DMS153 treated with DMSO at 0.1 percent for 48 hours (cell line): Measurements from ENCODE around the gene TMEM126B.
"Not testable (repeated sequence)": the region's sequence is repeated elsewhere in the genome, so short reads cannot be mapped to it uniquely, and the experiment has no call there.

Experiments used
- DNase-seq: peaks from one replicate; lab custom pipeline; 2025; ENCODE audit not compliant: unreplicated experiment; lab: John Stamatoyannopoulos, UW

The TMEM126B gene

DNA sequence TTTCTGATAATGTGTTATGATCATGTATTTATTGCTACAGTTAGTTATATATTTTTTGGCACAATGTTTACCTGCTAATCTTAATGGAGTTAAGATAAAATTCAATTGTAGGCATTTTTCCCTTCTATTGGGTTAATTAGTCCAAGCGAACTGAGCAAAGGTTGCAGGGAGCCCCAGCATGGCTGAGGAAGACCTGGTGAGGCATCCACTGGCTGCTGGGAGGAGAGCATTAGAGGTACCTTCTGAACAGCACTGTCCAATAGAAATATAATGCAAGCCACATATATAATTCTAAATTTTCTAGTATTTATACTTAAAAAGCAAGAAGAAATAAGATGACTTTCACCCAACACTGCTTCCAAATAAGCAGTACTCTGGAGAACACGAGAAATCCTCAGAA is 18.7 kb downstream of the TMEM126B start:
- DNase-seq = no peak

DNA sequence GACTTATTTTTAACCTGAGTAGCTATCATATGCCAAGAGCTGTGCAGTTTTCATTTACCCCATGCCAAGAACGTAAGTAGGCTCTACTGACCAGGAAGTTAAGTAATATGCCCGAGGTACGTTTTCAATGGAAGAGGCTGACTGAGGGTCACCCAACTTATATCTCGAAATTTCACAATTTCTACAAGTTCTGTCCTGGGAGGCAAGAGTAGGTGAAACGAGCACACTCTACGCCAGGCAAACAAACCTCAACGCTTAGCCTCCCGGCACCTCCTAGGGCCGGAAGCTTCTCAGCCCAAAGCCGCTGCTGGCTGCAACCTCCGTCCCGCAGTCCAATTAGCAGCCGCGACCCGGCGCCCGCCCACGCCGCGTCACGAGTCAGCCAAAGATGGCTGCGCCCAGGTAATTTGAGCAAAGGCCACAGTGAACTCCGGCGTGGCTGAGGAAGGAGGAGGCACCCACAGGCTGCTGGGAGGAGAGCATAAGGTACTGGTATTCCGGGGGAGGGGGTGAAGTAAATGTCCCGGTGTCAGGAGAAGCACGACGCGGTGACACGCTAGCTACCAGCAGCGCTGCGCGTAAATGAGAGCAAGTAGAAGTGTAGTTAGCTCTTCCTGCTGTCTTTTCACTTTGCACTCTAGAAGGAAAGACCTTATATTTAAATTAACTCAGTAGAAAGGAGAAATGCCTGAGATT is 19.4 kb downstream of the TMEM126B start, which contains the start of gene TMEM126A:
Gene TMEM126A (plus strand): TSS at position 364 of the 696 bp plus-strand sequence. CDS start 2,289 bp downstream, outside the sequence.
- peak; percentile 72 for DNase-seq

DNA sequence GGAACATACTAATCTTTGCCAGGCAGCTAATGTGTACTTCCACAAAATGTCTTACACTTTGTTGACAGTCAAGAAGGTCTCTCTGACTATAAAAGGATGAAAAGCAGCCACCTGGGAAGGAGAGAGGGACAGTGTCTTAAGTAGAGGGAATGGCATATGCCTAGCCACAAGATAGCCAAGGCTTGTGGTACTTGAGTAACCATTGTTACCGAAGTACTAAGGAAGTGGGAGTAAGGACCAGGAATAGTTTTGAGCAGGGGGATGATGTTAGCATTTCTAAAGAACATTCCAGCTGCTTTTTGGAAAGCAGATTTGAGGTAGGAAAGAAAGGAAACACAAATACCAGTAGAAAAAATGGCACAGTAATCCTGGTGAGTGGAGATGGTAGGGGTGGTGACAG is 22.7 kb downstream of the TMEM126B start:
- no peak for DNase-seq

DNA sequence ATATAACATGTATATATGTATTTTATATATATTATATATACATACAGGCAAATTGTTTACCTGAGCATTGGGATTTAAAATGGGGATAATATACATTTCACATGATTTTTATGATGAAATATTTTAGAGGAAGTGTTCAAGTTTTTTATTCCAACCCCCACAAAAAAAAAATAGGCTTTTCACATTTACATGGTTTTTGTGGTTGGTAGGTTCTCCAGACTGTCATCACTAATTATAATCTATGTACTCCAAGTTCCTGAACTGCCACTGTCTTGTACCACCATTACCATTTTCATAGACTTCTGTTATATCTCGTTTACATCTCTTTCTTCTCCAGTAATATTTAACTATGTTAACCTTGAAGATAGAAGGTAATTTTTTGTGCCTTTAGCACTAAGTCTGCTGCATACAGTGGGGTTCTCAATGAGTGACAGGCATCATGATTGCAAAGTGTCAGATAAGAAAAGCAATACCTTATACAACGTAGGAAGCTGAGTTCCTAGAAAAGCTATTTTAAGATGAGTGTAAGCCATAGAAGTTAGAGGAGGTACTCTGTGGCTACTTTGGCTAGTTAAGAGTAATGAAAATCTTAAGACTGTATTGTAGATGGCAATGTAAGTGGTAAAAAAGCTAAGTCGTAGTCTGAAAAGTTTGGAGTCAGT is 24.5 kb downstream of the TMEM126B start:
- no peak for DNase-seq

DNA sequence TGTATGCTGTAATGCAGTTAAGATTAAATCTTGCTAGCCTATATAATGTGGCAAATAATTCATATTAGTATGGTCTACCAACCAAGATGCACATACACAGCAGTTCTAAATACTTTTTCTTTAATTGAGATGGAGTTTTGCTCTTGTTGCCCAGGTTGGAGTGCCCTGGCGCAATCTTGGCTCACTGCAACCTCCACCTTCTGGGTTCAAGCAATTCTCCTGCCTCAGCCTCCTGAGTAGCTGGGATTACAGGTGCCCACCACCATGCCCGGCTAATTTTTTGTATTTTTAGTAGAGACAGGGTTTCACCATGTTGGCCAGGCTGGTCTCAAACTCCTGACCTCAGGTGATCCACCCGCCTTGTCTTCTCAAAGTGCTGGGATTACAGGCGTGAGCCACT is 25.9 kb downstream of the TMEM126B start:
- not testable (repeated sequence) for DNase-seq

DNA sequence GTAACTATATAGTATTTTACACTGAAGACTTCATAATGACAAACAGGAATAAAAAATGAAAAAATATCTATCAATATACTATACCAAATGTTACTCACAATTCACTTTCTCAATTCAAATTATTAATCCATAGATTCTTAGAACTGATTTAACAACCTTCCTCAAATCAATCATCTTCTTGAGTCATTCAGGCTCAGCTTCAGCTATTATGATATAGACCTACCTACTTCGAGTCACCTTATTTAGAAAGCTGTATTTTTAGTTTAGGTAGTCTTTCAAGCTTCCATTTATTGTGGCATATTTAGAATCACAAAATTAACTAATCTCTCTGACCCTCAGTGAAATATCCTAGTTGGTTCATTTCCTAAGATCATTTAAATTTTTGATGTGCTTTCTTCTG is 28.4 kb downstream of the TMEM126B start:
- DNase-seq = no peak

DNA sequence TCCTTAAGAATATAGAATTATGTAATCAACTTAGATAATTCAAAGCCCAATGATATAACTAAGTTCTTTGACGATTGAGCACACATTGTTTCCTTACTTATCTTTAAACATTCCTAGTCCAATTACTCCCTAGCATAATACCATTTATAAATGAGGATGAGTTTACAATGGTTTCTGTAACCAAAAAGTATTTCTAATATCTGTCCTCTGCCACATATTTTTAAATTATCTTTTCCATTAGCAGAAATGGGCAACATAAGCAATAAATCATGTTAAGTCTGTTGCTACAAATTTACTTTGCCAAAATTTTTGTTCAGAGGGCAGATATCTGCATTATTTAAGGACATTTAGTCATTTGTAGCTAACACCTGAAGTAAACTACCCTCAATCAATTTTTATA is 29.8 kb downstream of the TMEM126B start:
- no peak for DNase-seq

DNA sequence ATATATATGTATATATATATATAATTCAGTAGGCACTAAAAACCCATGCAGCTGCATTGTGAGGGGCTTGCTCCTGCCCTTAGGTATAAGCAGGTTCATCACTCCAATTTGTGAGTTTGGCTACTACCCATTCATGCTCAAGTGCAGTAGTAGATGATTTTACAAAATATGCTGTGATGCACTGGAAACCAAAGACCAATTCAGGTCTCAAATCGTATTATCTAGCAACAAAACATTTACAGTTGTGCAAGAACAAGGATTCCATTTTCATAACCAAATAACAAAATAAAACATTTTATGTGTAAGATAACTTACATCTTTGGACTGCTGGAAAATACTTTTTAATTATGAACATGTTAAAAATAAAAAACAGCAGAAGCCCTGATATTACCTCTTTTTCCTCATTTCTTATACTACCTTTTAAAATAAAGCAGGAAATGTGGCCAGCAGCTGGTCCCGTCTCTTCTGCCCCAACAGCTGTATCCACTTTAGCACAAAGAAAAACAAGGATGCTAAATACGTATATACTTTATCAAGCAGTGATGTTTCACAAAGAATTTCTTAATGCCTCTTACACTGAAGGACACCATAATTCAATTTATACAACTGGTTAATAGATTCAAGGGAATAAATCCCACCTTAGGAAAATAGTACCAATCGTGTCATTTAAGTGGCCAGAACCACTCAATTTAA is 33.7 kb downstream of the TMEM126B start:
- DNase-seq = no peak

DNA sequence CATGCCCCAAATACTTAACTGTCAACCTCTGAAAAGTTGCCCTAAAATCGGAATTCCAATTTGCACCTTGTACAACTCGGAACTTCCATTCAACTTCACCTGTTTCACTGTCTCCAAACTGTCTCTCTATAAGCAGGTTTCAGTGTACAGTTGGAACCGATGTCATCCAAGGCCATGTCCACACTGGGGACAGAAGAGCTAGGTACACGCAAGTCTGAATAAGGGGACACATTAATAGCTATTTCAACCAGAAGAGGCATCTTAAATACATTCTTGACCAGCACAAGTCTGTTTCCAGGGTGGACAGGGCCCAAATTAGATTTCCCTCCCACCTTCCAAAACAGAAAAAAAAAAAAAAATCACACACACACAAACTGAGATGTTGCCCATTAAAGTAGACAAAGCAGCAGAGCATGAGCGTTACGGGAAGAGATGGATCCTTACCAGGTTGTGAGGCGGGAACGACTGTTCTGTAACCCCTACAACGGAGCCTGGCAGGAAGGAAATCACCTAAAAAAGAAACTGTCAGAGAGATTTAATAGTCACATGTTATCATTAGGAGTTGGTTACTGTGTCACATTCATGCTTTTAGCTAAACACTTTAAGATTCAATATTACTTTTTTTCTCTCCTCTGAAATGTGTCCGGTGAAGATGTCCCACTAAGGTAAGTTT is 34.8 kb downstream of the TMEM126B start:
- no peak for DNase-seq

DNA sequence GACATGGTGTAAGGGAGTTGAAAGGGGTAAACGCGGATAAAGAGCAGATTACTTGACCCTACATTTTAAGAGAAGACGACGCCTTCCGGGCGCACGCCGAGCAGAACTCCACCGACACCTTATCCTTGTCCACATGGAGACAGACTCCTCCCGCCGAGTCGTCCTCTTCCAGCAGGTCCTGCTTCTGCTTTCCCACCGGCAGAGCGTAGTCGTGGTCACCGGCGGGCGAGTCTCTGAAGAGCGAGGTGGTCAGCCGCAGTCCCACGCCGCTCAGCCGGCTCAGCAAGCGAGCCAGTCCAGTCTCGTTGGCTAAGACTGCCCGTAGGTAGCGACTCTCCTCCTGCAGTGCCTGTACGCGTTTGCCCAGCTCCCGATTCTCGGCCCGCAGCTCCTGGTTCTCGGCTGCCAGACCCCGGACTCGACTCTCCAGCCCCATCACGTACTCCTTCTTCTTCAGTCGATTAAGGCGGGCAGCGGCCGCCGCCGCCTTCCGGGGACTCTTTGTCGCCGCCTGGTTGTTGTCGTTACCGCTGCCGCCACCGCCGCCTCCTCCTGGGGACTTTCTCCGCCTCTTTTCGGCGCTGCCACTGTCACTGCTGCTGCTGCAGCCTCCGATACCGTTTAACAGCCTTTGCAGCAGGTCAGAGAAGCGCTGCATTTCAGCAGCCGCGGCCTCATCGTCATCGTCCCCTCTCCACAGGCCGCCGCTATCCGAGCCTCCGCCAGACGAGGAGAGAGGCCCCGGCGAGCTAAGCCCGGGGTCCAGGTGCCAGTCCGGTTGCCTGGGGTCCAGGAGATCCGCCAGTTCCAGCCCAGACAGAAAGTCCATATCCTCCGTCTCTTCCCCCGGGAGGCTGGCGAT is 35.6 kb downstream of the TMEM126B start:
- DNase-seq = peak; percentile 44

DNA sequence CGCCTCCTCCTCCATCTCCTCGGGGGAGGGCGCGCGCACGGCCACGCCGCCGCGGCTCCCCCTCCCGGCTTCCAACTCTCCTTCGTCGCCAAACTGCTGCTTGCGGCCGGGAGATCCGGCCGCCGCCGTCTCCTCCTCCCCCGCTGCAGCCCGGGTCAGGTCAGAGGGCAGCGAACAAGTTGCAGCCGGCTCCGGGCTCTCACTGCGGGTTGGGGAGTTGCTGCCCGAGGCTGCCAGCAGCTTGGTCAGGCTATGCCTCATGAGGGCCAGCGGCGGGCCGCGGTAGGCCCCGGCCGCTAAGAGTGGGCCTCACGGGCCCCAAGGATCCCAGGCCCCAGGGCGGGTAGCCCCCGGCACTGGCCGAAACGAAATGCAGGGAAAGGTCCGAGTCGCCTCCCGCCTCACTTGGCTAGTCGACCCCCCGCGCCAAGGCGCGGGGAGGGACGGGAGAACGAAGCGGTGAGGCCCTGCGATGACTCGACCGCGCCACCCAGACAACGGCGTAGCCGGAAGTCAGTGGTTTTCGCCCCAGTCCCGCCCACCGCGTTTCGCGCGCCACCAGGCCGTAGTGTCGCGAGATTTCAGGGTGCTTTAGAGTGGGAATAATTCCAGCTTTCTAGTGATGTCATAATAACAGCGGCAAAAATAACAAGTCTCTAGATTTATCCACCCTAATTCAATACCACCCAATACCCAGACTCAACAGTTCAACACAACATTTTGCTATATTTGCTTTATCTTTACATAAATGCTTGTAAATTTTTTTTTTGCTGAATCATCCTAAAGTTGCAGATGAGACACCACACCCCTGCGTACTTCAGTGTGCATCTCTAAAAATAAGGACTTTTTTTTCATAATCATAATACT is 36.5 kb downstream of the TMEM126B start, which contains the start of gene CREBZF:
Gene CREBZF (minus strand): TSS at position 515 of the 867 bp plus-strand sequence. CDS start 254 bp downstream, at position 261.
- peak; percentile 90 for DNase-seq

DNA sequence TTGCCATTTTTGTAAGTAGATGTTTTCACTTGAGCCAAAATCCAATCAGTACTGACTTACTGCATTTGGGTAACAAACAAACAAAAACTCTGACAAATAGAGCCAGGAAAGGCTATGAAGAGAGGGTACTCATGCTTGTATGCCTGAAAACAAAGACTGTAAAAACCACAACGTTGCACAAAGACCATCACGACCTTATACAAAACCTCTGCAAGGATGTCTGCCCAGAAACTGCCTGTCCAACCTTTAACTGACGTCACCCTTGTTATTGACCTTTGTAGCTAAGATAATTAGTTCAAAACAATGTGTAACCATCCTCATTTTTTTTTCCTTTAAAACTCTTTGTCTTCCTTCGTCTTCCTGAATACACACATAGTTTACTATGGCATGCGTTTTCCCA is 37.3 kb downstream of the TMEM126B start:
- DNase-seq = no peak

DNA sequence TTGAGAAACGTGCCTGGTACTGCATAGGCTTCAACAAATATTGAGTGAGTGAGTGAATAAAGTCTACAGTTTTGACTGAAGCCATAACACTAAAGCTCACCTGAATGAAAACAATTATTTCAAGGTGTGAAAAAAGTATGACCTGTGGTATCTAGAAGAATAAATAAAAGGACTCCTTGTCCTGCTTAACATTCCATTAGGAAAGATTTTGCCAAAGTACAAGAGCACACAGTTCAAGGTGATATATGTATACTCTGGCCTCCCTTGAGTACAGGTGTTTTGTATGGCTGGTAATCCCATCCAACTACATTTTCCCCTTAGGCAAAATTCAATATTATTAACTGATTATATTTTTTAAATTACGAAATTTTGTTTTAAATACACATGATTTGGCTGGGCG is 38.3 kb downstream of the TMEM126B start:
- no peak for DNase-seq

DNA sequence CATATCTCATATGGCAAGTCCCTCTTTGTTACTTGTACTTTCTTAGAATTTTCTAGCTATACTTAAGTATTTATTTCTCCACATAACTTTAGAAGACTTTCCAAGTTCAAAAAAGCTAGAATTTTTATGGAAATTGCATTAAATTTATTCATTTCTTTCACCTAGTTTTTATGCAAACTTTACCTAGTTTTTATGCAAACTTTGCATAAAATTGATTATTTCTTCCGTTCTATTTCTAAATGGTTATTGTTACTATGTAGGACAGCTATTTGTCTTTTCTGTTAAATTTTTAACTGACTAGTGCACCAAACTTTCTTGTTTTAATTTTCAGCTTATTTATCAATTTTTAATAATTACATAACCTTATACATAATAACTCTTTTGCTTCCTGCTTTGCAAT is 39.8 kb downstream of the TMEM126B start:
- DNase-seq = no peak

DNA sequence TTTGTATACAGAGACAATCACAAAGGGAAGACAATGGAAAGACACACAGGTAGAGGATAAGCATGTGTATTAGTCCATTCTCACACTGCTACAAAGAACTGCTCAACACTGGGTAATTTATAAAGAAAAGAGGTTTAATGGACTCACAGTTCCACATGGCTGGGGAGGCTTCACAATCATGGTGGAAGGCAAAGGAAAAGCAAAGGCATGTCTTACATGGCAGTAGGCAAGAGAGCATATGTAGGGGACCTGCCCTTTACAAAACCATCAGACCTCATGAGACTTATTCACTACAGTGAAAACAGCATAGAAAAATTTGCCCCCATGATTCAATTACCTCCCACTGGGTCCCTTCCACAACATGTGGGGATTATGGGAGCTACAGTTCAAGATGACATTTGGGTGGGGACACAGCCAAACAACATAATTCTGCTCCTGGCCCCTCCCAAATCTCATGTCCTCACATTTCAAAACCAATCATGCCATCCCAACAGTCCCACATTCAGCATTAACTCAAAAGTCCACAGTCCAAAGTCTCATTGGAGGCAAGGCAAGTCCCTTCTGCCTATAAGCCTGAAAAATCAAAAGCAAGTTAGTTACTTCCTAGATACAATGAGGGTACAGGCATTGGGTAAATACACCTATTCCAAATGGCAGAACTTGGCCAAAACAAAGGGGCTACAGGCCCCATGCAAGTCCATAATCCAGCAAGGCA is 42.7 kb downstream of the TMEM126B start:
- DNase-seq = not testable (repeated sequence)

DNA sequence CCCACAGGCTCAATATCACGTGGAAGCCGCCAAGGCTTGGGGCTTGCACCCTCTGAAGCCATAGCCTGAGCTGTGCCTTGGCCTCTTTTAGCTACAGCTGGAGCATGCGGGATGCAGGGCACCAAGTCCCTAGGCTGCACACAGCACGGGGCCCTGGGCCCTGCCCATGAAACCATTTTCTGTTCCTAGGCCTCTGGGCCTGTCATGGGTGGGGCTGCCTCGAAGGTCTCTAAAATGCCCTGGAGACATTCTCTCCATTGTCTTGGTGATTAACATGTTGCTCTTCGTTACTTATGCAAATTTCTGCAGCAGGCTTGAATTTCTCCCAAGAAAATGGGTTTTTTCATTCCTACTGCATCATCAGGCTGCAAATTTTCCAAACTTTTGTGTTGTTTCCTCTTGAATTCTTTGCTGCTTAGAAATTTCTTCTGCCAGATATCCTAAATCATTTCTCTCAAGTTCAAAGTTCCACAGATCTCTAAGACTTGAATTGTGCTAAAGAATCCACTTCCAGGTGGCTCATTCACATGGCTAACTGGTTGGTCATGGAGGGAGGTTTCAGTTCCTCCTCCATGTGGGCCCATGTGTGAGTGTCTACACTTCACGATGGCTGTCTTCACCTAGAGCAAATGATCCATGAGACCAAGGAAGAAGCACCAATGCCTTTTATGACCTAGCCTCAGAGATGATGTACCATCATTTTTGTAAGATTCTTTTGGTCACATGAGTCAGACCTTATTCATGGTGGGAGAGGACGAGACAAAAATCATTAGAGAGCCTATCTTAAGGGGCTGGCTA is 43.9 kb downstream of the TMEM126B start:
- no peak for DNase-seq

DNA sequence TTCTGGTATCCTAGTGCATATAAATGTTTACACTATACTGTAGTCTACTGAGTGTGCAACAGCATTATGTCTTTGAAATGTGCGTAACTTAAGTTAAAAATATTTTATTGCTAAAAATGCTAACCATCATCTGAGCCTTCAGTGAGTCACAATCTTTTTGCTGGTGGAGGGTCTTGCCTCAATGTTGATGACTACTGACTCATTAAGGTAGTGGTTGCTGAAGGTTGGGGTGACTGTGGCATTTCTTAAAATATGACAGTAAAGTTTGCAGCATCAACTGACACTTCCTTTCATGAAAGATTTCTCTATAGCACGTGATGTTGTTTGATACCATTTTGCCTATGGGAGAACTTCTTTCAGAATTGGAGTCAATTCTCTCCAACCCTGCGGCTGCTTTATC is 45.0 kb downstream of the TMEM126B start:
- no peak for DNase-seq

DNA sequence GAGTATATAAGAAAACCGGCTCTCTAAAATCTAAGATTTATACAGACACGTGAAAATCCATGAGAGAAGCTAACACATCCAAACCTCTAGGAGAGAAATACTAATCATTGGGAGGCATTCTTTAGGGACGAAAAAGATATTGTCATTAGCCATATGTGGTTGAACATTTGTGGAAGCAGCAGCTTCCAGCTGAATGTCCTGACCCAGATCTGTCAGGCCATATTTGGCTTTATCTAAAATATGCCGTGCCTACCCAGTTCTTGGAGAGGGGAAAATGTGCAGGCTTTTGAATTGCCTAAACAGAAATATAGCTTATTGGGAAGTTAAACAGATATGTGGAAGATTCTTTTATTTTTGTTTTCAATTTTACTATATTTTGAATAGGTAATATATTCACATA is 51.2 kb downstream of the TMEM126B start:
- no peak for DNase-seq
